ENCODE results near the gene BABAM2.

BABAM2 gene

GRCh38 chr2:28357055-28357454 is 466.5 kb downstream of the BABAM2 start:
- no peak for DNase-seq (ENCODE audit: low read depth)

GRCh38 chr2:28357948-28358667 is 467.6 kb downstream of the BABAM2 start:
- no peak for TF ChIP-seq CTCF (IDR thresholded peaks at IDR 0.05; ENCODE audit: low read depth, low read length, missing control alignments)
- no peak for DNase-seq (ENCODE audit: low read depth)
- H3K4me3 ChIP-seq (ENCODE audit: low read depth, low read length): no peak overlapping the region

More at GRCh38 chr2:28357055-28357454, 466.5 kb downstream of the BABAM2 start:
- no peak overlapping the region for H3K4me3 ChIP-seq (ENCODE audit: low read depth, low read length)
- TF ChIP-seq CTCF (IDR thresholded peaks at IDR 0.05; ENCODE audit: low read depth, low read length, missing control alignments): no peak

- DNase-seq (ENCODE audit: low read depth): no peak
- H3K4me3 ChIP-seq (ENCODE audit: low read depth, low read length): no peak overlapping the region
- TF ChIP-seq CTCF (IDR thresholded peaks at IDR 0.05; ENCODE audit: low read depth, low read length, missing control alignments): no peak
Measured at GRCh38 chr2:28358668-28359201, 468.2 kb downstream of the BABAM2 start.

GRCh38 chr2:28359222-28360057 is 468.9 kb downstream of the BABAM2 start:
- TF ChIP-seq CTCF (IDR thresholded peaks at IDR 0.05; ENCODE audit: low read depth, low read length, missing control alignments): no peak
- DNase-seq (ENCODE audit: low read depth): peak; percentile 31
- H3K4me3 ChIP-seq (ENCODE audit: low read depth, low read length): no peak overlapping the region

- DNase-seq (ENCODE audit: low read depth): no peak
- no peak for TF ChIP-seq CTCF (IDR thresholded peaks at IDR 0.05; ENCODE audit: low read depth, low read length, missing control alignments)
- no peak overlapping the region for H3K4me3 ChIP-seq (ENCODE audit: low read depth, low read length)
Measured at GRCh38 chr2:28360058-28360717, 469.7 kb downstream of the BABAM2 start.

- no peak for TF ChIP-seq CTCF (IDR thresholded peaks at IDR 0.05; ENCODE audit: low read depth, low read length, missing control alignments)
- DNase-seq (ENCODE audit: low read depth): no peak
- H3K4me3 ChIP-seq (ENCODE audit: low read depth, low read length): no peak overlapping the region
Measured at GRCh38 chr2:28360718-28361293, 470.3 kb downstream of the BABAM2 start.
